Activated T-cell treated with anti-CD3 and anti-CD28 coated beads, Interleukin-2, amount 50 U/mL, for 4 hours (primary cell): Measurements from ENCODE around the gene ECT2L. TPM values are rescaled to one million over a fixed set of nuclear protein-coding genes. Genes with fewer than 3 reads are reported as not detected.

Source experiments
- total RNA-seq, 3 donors: library from RNA; stranded (reverse); gene quantifications; one replicate each; pipeline ENCODE4 v1.2.1, GENCODE V29; 2021

Gene ECT2L
- total RNA-seq, 3 donors from 2014 or later = not detected

Other genes with a start within 250 kb of the ECT2L start
- gene CCDC28A, start 22.3 kb upstream of the ECT2L start, total RNA-seq = 1 to 10 TPM; 7.2 to 8.4 (median 8.2) TPM
- 10 to 100 TPM; 58.5 to 62.4 (median 58.6) TPM for gene REPS1, start 192.2 kb downstream of the ECT2L start, total RNA-seq
- 100 to 1,000 TPM; 161 to 191 (median 176) TPM for gene ABRACL, start 232.7 kb downstream of the ECT2L start, total RNA-seq